Measurements from ENCODE around the gene SPEF1. TPM values are rescaled to one million over a fixed set of nuclear protein-coding genes. Genes with fewer than 3 reads are reported as not detected.
"Not testable (repeated sequence)": the region's sequence is repeated elsewhere in the genome, so short reads cannot be mapped to it uniquely, and the experiment has no call there.

SPEF1 gene, protein sequence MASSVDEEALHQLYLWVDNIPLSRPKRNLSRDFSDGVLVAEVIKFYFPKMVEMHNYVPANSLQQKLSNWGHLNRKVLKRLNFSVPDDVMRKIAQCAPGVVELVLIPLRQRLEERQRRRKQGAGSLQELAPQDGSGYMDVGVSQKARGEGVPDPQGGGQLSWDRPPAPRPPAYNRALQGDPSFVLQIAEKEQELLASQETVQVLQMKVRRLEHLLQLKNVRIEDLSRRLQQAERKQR
- 0.40 TPM in 1 of 2 replicates, not detected in the other for total RNA-seq (2014; rRNA removed; shearing (Covaris generic))
- 0.19 TPM in 1 of 2 replicates, not detected in the other for polyA plus RNA-seq (2015; cell fraction: cytosol; rRNA removed)
- 0.14 TPM in 1 of 2 replicates, not detected in the other for polyA plus RNA-seq (2015; cell fraction: nucleus; rRNA removed)

DNA sequence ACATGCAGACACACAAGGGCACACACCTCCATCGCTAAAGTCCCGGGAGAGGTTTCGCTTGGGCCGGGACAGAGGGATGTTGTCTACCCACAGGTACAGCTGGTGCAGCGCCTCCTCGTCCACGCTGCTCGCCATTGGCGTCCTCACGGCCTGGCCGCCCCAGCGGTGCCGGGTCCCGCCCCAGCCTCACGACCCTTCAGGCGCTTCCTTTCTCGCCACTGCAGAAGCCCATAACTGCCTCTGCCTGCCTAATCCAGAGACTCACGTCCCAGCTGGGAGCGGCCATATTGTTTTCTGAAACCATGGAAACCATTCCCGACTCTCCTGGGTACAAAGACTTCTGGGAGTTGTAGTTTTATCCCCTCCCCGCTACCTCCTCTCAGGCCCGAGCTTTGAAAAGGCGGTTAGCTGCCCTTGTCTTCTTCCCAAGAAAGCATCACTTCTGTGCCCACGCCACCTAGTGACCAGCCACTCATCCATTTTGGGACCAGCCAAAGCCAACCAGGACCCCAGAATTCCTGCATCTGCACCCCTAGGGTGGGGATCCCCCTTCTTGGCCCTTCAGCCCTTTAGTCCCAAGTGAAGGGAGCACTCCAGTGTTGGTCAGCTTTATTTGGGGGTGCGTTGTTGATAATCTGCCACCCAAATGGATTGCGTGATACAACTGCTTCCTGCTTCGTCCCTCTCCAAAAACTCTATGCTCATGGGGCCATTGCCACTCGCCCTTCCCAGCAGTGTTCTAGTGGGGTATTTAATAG lies at the start of gene SPEF1:
Gene SPEF1 (minus strand): TSS at position 296 of the 758 bp plus-strand sequence. CDS start 161 bp downstream, at position 135.
- DNase-seq (ENCODE audit: low read depth, low spot score): peak; percentile 99
- in situ Hi-C loops (cut with HindIII; ENCODE audit: low pct_unique_long_range_greater_than_20kb, low sequenced_read_pairs): no loop called here

DNA sequence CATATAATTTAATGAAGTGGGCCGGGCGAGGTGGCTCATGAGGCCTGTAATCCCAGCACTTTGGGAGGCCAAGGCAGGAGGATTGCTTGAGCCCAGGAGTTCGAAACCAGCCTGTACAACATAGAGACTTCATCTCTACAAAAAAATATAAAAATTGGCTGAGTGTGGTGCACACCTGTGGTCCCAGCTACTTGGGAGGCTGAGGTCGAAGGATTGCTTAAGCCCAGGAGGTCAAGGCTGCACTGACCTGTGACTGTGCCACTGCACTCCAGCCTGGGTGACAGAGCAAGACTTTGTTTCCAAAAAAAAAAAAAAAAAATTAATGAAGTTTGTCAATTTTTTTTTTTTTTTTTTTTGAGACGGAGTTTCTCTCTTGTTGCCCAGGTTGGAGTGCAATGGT lies 48.6 kb upstream of the SPEF1 start:
- in situ Hi-C loops (cut with HindIII; ENCODE audit: low pct_unique_long_range_greater_than_20kb, low sequenced_read_pairs); DNase-seq (ENCODE audit: low read depth, low spot score): not testable (repeated sequence)

DNA sequence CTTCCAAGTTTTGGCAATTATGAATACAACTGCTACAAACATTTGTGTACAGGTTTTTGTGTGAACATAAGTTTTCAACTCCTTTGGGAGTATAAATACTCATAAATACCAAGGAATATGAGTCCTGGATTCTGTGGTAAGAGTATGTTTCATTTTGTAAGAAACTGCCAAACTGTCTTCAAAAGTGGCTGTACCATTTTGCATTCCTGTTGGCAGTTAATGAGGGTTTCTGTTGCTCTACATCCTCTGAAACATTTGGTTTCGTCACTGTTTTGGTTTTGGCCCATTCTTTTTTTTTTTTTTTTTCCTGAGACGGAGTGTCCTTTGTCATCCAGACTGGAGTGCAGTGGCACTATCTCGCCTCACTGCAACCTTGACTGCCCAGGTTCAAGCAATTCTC lies 47.5 kb upstream of the SPEF1 start:
- in situ Hi-C loops (cut with HindIII; ENCODE audit: low pct_unique_long_range_greater_than_20kb, low sequenced_read_pairs): no loop called here
- no peak for DNase-seq (ENCODE audit: low read depth, low spot score)

DNA sequence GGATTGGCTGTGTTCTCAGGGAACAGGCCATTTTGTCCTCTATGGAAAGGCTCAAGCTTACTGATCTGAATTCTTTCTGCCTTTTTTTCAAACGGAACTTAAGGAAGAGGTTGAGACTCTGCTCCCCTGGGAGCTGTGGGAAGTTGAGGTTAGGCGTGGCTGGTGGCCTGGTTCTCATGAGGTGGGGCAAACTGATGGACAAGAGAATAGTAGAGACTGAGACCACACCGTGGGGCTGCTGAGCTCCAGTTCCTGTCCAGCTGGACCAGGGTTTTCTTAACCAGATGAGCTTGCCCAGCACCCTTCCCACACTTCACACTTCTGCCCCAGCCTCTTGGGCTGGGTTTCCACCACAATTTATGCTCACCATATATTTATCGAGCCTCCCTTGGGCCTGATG lies 45.2 kb upstream of the SPEF1 start:
- in situ Hi-C loops (cut with HindIII; ENCODE audit: low pct_unique_long_range_greater_than_20kb, low sequenced_read_pairs): no loop called here
- DNase-seq (ENCODE audit: low read depth, low spot score): no peak

DNA sequence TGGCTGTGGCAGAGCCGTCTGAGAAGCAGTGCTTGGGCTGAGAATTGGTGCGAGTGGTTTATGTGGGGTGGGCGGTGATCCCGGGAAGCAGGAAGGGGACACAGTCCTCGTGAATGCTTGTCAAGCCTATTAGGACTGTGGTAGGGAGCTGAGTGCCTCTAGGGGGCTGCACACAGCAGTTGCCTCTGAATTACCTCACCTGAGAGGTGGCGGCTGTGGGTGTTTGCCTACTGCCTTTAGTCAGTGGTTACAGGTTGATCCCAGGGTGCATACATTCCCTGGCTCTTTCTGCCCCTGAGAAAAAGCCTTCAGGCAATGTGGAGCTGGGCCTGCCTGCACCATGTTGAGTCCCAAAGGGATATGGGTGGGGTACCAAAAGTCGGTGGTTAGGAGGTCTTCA lies 44.3 kb upstream of the SPEF1 start:
- in situ Hi-C loops (cut with HindIII; ENCODE audit: low pct_unique_long_range_greater_than_20kb, low sequenced_read_pairs): no loop called here
- no peak for DNase-seq (ENCODE audit: low read depth, low spot score)

DNA sequence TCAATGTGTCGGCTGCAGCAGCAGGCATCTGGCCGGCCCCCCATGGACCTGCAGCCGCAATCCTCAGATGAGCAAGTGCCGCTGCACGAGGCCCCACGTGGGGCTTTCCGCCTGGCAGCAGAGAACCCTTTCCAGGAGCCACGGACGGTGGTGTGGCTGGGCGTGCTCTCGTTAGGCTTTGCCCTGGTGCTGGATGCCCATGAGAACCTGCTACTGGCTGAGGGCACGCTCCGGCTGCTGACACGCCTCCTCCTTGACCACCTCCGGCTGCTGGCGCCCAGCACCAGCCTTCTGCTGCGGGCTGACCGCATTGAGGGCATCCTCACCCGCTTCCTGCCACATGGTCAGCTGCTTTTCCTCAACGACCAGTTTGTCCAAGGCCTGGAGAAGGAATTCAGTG lies 42.6 kb upstream of the SPEF1 start:
- in situ Hi-C loops (cut with HindIII; ENCODE audit: low pct_unique_long_range_greater_than_20kb, low sequenced_read_pairs): no loop called here
- DNase-seq (ENCODE audit: low read depth, low spot score): no peak

DNA sequence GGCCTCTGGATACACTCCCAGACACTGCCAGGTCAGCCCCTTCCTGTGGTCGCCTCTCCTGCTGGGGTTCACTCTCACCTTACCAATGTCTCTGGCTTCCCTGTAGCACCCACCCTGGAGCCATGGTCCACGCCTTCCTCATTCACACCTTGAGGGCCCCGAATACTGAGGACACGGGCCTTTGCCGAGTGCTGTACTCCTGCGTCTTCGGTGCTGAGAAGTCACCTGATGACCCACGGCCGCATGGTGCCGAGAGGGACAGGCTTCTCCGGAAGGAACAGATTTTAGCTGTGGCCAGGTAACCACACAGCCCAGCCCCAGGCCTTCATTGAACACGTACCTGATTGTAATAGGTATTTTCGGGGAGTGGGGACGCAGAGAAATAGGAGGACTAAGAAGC lies 40.7 kb upstream of the SPEF1 start:
- in situ Hi-C loops (cut with HindIII; ENCODE audit: low pct_unique_long_range_greater_than_20kb, low sequenced_read_pairs): no loop called here
- DNase-seq (ENCODE audit: low read depth, low spot score): no peak

DNA sequence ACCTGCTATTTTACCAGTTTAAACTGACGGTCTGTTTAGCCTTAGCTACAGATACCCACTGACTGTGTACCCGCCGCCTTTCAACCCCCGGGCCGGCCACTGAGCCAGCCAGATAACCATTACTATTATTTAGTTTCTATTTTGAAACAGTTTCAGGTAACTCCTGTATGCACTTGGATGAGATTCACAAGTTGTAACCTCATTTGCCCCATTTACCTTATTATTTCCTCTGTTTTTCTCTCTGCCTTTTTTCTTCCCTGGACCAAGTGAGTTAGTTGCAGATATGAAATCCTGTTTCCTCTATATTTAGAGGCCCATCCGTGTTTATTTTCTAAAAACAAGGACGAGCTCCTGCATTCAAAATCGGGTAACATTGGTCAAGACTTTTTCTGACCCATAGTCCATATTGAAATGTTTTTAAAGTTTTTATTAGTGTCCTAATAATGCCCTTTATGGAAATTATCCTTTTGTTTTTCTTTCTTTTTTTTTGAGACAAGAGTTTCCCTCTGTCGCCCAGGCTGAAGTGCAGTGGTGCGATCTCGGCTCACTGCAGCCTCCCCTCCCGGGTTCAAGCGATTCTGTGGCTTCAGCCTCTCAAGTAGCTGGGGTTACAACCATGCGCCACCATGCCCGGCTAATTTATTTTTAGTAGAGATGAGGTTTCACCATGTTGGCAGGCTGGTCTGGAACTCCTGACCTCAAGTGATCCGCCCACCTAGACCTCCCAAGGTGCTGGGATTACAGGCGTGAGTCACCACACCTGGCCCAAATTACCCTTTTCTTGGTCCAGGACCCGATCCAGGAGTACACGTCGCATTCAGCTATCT lies 39.9 kb upstream of the SPEF1 start:
- in situ Hi-C loops (cut with HindIII; ENCODE audit: low pct_unique_long_range_greater_than_20kb, low sequenced_read_pairs): no loop called here
- DNase-seq (ENCODE audit: low read depth, low spot score): no peak

DNA sequence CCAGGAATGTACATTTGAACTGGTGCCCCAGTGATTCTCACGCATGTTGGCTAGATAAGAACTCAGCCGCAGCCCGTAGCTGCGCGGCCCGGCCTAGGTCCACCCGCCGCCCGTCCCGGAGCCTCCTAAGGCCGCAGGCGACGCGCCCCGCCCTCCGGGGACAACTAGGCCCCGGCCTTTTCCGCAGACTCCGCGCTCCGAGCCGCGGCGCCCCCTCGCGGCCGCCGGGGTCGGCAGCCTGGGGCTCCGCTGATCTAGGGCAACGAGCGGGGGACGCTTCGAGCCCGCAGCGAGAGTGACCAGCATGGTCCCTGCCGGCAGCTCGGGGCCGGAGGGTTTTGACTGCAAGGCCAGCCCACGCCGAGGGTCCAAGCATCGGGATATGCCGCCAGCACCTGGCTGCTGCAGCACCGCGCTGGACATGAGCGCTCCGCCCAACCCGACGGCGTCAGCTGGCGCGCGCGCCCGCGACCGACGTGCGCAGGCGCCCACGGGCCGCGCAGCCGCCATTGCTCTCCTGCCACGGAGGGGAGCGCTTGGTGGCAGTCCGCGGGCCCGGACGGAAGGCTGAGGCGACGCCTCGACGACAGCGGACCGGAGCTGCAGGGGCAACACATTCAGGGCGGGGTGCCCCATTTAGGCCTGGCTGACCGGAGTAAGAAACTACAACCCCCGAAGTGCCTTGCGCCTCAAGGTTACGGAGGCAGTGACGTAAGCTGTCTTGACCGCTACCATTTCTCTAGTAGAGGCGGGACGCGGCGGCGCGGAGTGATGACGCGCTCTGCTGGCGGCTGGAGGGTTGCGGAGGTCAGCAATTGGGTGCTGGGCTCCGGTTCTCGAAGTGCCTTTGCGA lies 39.0 kb upstream of the SPEF1 start, which contains the start of gene AP5S1:
Gene AP5S1 (plus strand): TSS at position 500 of the 853 bp plus-strand sequence. CDS start 1,571 bp downstream, outside the sequence.
- in situ Hi-C loops (cut with HindIII; ENCODE audit: low pct_unique_long_range_greater_than_20kb, low sequenced_read_pairs): no loop called here
- peak; percentile 97 for DNase-seq (ENCODE audit: low read depth, low spot score)

DNA sequence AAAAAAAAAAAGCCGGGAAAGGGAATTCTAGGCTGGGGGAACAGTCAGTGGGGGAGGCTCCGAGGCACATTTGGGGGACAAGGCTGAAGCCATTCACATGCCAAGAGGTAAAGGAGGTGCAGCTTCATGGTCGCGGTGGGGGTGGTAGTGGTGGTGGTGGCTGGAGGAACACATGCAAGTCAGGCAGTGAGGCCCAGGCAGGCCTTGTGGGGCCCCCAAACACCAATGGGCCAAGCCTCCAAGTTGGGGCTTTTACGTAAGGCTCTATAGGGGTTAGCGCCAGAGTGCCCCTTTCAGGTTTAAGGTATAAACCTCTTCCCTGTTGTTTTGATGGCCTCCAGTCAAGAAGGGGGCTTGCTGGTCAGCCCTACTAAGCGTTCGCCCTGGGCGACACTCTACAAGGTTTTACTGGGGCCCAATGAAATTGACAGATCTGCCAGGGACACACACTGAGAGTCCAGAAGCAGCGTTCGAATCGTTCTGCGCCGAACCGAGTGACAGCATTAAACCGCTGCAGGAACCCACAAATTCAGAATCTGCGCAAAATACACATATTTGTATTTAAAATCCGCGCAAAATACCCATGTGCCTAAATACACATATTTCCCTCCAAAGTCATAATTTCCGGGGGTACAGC lies 38.3 kb upstream of the SPEF1 start:
- DNase-seq (ENCODE audit: low read depth, low spot score): no peak
- in situ Hi-C loops (cut with HindIII; ENCODE audit: low pct_unique_long_range_greater_than_20kb, low sequenced_read_pairs): no loop called here

DNA sequence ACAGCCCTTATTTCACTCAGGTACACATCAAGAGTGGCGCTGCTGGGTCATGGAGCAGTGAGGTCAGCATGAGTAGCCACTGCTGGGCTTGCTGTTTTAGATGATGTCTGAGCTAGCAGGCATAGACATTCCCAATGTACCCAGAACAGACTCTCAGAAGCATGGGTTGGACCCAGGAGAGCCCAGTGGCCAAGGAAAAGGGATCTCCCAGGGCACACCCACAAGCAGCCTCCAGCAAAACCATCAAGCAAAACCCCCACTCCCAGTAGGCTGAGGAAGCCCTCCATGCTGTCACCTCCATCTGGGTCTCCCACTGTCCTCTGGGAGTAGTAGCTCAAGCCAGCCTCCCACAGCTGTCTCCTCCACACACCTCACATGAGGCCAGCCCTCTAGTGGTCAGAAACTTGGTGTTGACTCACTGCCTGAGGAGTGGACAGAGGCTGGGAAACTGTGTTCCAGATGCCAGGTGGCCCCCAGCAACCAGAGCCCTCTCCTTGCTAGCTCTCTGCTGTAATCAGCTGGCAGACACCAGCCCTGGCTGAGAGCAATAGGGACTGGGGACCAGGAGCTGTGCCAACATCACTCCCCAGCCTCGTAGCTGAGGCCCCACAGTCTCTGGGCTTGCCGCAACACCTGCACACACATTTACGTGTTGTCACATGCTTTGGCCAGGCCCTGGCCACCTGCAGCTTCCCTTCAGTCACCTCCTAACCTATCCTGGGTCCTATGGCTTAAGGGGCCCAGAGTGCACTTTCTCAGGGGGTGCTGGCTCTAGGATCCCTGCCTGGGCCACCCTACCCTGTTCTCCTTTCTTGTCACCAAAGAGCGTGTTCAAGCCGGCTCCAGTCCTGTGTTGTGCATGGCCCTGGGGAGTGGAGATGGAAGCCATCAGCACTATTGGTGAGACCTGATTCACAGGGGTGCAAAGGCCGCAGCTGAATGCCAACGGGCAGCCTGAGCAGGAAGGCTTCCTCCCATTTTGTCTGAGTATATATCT lies 37.2 kb upstream of the SPEF1 start:
- in situ Hi-C loops (cut with HindIII; ENCODE audit: low pct_unique_long_range_greater_than_20kb, low sequenced_read_pairs): no loop called here
- DNase-seq (ENCODE audit: low read depth, low spot score): peak; percentile 92

DNA sequence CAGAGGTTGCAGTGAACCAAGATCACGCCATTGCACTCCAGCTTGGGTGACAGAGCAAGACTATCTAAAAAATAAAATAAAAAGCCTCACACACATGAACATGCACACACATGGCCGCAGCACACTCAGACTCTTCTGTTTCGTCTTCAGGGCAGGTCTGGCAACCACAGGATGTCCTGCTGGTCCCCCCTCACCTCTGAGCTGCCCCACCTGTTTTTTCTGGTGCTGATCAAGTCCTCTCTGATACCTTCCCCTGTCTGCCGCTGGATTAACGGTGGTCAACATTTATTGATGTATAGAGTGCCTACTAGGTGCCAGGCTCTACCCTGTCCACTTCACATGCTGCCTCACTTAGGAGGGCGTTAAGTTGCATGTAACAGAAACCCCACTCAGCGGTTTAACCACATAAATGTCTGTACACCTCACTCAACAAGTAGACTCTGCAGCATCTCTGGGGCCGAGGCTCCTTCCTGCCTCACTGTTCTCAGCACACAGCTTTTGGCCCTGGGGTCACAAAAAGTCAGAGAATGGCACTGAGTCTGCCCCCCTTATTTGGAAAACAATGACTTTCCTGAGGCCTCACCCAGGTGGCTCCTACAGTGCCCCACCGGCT lies 34.6 kb upstream of the SPEF1 start:
- in situ Hi-C loops (cut with HindIII; ENCODE audit: low pct_unique_long_range_greater_than_20kb, low sequenced_read_pairs): no loop called here
- DNase-seq (ENCODE audit: low read depth, low spot score): no peak

DNA sequence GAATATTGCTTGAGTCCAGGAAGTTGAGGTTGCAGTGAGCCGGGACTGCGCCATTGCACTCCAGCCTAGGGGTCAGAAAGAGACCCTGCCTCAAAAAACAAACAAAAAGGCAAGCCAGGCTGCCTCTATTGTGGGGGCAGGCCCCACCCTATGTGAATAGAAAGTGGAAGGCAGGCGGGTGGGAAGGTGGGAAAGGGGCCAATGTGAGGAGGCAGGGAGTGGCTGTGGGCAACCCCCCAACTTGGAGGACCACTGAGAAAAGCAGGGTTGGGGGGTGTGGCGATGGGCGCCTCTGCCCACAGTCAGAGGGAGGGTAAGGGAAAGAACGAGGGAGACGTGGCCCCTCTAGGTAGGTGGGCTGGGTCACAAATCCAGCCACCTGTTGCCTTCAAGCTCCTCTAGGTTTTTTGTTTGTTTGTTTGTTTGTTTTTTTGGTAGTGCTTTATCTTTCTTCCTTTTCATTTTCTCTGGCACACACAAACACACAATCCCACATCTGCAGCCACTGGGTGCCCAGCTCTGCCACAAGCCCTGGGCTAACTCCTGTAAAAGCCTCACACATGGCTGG lies 33.8 kb upstream of the SPEF1 start:
- DNase-seq (ENCODE audit: low read depth, low spot score): no peak
- in situ Hi-C loops (cut with HindIII; ENCODE audit: low pct_unique_long_range_greater_than_20kb, low sequenced_read_pairs): no loop called here

DNA sequence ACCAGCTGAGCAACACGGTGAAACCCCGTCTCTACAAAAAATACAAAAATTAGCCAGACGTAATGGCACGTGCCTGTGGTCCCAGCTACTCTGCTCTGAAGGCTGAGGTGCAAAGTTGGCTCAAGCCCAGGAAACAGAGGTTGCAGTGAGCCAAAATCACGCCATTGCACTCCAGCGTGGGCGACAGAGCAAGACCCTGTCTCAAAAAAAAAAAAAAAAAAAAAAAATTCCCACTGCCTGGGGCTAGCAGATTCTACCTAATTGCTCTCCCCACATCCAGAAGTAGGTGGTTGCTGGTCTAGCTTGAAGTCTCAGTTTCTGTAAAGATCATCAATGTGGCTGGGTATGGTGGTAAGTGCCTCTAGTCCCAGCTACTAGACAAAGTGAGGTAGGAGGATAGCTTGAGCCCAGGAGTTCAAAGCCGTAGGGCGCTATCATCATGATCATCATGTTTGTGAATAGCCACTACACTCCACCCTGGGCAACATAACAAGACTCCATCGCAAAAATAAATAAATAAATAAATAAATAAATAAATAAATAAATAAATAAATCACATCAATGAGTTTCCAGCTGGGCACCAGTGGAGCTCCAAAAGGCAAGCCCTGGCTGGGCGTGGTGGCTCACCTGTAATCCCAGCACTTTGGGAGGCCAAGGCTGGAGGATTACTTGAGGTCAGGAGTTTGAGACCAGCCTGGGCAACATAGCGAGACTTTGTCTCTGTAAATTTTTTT lies 32.8 kb upstream of the SPEF1 start:
- in situ Hi-C loops (cut with HindIII; ENCODE audit: low pct_unique_long_range_greater_than_20kb, low sequenced_read_pairs): no loop called here
- no peak for DNase-seq (ENCODE audit: low read depth, low spot score)
